ENCODE data around the gene FBXW2. TPM values are rescaled to one million over a fixed set of nuclear protein-coding genes. Genes with fewer than 3 reads are reported as not detected.

The FBXW2 gene
- polyA plus RNA-seq, 1 of the 3 experiments (the other 2 are of a cell fraction), result 40.1 TPM

GRCh38 chr9:120723565-120723964, 69.7 kb downstream of the FBXW2 start:
- no peaks in the 10 kb centered on the region for H3K9me3 ChIP-seq
- whole genome bisulfite sequencing (ENCODE audit: low lambda C conversion rate), result 80% methylated on average over 3 of the region's 3 CpGs
- POLR2A ChIA-PET, result interaction anchor here (0.6 kb wide), 1 partner anchor 110 kb away, joined by 3 read pairs; no protein-coding TSS in a partner anchor

More at GRCh38 chr9:120723565-120723964, 69.7 kb downstream of the FBXW2 start:
- Histone ChIP-seq H3K27ac (ENCODE audit: low read depth in 2 of 2, low read length in 1 of 2) (no peak overlapping the region), H3K79me2 (ENCODE audit: insufficient read depth) (no peaks in the 10 kb centered on the region), H3K27me3 (ENCODE audit: insufficient read depth) (no peaks in the 10 kb centered on the region), H4K20me1 (ENCODE audit: insufficient read depth) (no peaks in the 10 kb centered on the region), H3K4me3 (ENCODE audit: low read depth in 2 of 2, low read length in 1 of 2) (no peak overlapping the region), H2AFZ (ENCODE audit: low read depth) (no peak overlapping the region), H3K4me2 (no peak overlapping the region), H3K4me1 (ENCODE audit: control insufficient read depth in 1 of 2, insufficient read depth in 2 of 2, low read depth in 1 of 2, low read length in 1 of 2) (no peaks in the 10 kb centered on the region), H3K9me2 (no peaks in the 10 kb centered on the region), H3K9ac (no peak overlapping the region), H3K36me3 (replicated peaks in 1 of 2; ENCODE audit: control insufficient read depth in 1 of 2, insufficient read depth in 2 of 2, low read length in 1 of 2) (no peaks in the 10 kb centered on the region), H3F3A (replicated peaks; ENCODE audit: insufficient read depth) (no peaks in the 10 kb centered on the region)
- no peak for TF ChIP-seq REST (IDR thresholded peaks at IDR 0.05; ENCODE audit: low read depth, low read length)
- TF ChIP-seq MAX (IDR thresholded peaks at IDR 0.05; ENCODE audit: low read depth), result no peak
- TF ChIP-seq ELF1 (IDR thresholded peaks at IDR 0.05), result no peak
- TF ChIP-seq TAF1 (IDR thresholded peaks at IDR 0.05; ENCODE audit: borderline replicate concordance, low read depth, low read length), result no peak
- TF ChIP-seq USF1 (IDR thresholded peaks at IDR 0.05; ENCODE audit: borderline replicate concordance, low read depth), result no peak
- TF ChIP-seq TCF12 (IDR thresholded peaks at IDR 0.05), result no peak
- TF ChIP-seq MXI1 (IDR thresholded peaks at IDR 0.05; ENCODE audit: low read depth, low read length), result no peak
- TF ChIP-seq RAD21 (IDR thresholded peaks at IDR 0.05; ENCODE audit: low read length), result no peak
- no peak for TF ChIP-seq USF2 (IDR thresholded peaks at IDR 0.05; ENCODE audit: borderline replicate concordance, low read depth, low read length)
- TF ChIP-seq ZBTB33 (IDR thresholded peaks at IDR 0.05; ENCODE audit: borderline replicate concordance, low read depth), result no peak
- no peak for TF ChIP-seq SMC3 (IDR thresholded peaks at IDR 0.05; ENCODE audit: low read depth, low read length)
- no peak for TF ChIP-seq EP300 (IDR thresholded peaks at IDR 0.05; ENCODE audit: borderline replicate concordance in 1 of 2, low read depth in 1 of 2, low read length in 1 of 2)
- CTCF ChIA-PET, result interaction anchor here (1.0 kb wide), 1 partner anchor 490 kb away, joined by 3 read pairs; no protein-coding TSS in a partner anchor
- no peak for DNase-seq
